Umbilical cord (tissue), 1 donor: ENCODE data around the gene MON1A. TPM values are rescaled to one million over a fixed set of nuclear protein-coding genes. Genes with fewer than 3 reads are reported as not detected.

ENCODE experiments used
- total RNA-seq: library from RNA; depleted of rRNA; stranded (reverse); fragments of >200 nt; gene quantifications from one replicate; pipeline ENCODE4 v1.2.3, GENCODE V29; 2014; ENCODE audit warnings: low replicate concordance; ENCODE audit not compliant: insufficient read depth

The MON1A gene
- total RNA-seq, 1 donor from 2014 or later = 4.6 TPM

Other genes starting within 250 kb of the MON1A start
- 2.2 TPM for gene MST1, start 240.3 kb downstream of the MON1A start, total RNA-seq
- gene RNF123, start 240.3 kb downstream of the MON1A start, total RNA-seq = 13.7 TPM
- gene AMIGO3, start 210.1 kb downstream of the MON1A start, total RNA-seq = 2.4 TPM
- gene GMPPB, start 205.9 kb downstream of the MON1A start, total RNA-seq = 20.9 TPM
- gene IP6K1, start 143.3 kb downstream of the MON1A start, total RNA-seq = 25.8 TPM
- gene CDHR4, start 129.9 kb downstream of the MON1A start, total RNA-seq = not detected
- 7.7 TPM for gene INKA1, start 126.5 kb downstream of the MON1A start, total RNA-seq
- gene UBA7, start 115.9 kb downstream of the MON1A start, total RNA-seq = 40.9 TPM
- not detected for gene TRAIP, start 73.2 kb downstream of the MON1A start, total RNA-seq
- 0.72 TPM for gene CAMKV, start 59.9 kb downstream of the MON1A start, total RNA-seq
- gene MST1R, start 25.9 kb downstream of the MON1A start, total RNA-seq = 14.4 TPM
- gene RBM6, start 10.3 kb upstream of the MON1A start, total RNA-seq = 49.8 TPM
- 142 TPM for gene RBM5, start 159.1 kb upstream of the MON1A start, total RNA-seq
- gene SEMA3F, start 225.5 kb upstream of the MON1A start, total RNA-seq = 9.1 TPM